ENCODE results near the gene FOXP2.
"Not testable (repeated sequence)": the region's sequence is repeated elsewhere in the genome, so short reads cannot be mapped to it uniquely, and the experiment has no call there.

The FOXP2 gene

DNA sequence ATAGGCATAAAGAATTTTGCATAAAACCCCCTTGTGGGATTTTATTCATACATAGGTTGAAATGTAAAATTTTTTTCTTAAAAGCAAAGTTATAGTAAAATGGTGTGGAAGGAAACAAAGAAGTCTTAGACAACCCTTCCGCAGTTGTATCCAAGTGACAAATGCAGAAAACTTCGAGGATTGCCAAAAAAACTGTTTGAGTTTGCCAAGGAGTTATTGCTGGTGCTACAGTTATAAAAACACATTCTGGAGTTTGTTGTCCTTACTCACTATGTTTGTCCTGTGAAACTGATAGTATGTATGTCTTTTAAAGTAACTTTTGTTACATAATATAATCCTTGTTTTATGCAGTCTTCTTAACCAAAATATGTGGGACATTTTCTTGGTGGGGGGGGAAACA, 120.3 kb downstream of the FOXP2 start:
- ATAC-seq (ENCODE audit: insufficient read depth, low read depth) (no peak), DNase-seq (no peak)
- Histone ChIP-seq H3K36me3 (ENCODE audit: insufficient read depth, low read length) (no peaks in the 10 kb centered on the region), H3K27me3 (ENCODE audit: insufficient read depth, low read length, poor library complexity) (no peaks in the 10 kb centered on the region), H3K79me2 (ENCODE audit: insufficient read depth, low read length) (no peaks in the 10 kb centered on the region), H3K9me3 (ENCODE audit: insufficient read depth, low read length, severe bottlenecking) (no peaks in the 10 kb centered on the region), H3K27ac (ENCODE audit: low read length) (no peak overlapping the region), H4K20me1 (ENCODE audit: insufficient read depth, low read length) (no peaks in the 10 kb centered on the region), H2AFZ (ENCODE audit: low read depth, low read length) (no peak overlapping the region), H3K4me1 (ENCODE audit: insufficient read depth, low read length) (no peaks in the 10 kb centered on the region), H3K4me2 (ENCODE audit: insufficient read depth, low read length) (no peak overlapping the region), H3K9ac (ENCODE audit: low read depth, low read length) (no peak overlapping the region), H3K4me3 (ENCODE audit: low read depth in 1 of 2, low read length in 2 of 2) (no peak overlapping the region)
- TF ChIP-seq EZH2 (IDR thresholded peaks at IDR 0.05; ENCODE audit: borderline replicate concordance, low read depth, low read length, severe bottlenecking): no peak
- TF ChIP-seq, protein P1, sequence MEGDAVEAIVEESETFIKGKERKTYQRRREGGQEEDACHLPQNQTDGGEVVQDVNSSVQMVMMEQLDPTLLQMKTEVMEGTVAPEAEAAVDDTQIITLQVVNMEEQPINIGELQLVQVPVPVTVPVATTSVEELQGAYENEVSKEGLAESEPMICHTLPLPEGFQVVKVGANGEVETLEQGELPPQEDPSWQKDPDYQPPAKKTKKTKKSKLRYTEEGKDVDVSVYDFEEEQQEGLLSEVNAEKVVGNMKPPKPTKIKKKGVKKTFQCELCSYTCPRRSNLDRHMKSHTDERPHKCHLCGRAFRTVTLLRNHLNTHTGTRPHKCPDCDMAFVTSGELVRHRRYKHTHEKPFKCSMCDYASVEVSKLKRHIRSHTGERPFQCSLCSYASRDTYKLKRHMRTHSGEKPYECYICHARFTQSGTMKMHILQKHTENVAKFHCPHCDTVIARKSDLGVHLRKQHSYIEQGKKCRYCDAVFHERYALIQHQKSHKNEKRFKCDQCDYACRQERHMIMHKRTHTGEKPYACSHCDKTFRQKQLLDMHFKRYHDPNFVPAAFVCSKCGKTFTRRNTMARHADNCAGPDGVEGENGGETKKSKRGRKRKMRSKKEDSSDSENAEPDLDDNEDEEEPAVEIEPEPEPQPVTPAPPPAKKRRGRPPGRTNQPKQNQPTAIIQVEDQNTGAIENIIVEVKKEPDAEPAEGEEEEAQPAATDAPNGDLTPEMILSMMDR (IDR thresholded peaks at IDR 0.05; ENCODE audit: borderline replicate concordance, extremely low read depth, low read length, poor library complexity, severe bottlenecking): no peak

DNA sequence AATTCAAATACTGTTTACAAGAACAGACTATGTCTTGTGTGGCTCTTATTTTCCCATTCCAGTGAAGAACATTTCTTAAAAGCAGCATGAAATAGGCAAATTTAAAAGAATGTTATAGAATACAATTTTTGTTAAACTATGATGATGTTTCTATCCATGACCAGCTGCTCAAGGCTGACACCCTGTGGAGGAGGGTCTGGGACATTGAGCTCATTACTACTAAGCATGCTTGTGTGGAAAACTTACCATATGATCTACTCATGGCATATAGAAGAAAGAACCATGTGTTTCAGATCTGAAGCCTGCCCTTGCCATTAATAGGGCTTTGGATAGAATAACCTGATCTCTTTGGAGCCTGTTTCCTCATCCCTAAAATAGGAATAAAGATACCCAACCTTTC, 125.0 kb downstream of the FOXP2 start:
- DNase-seq (no peak), ATAC-seq (ENCODE audit: insufficient read depth, low read depth) (no peak)
- Histone ChIP-seq H3K79me2 (ENCODE audit: insufficient read depth, low read length) (no peaks in the 10 kb centered on the region), H3K36me3 (ENCODE audit: insufficient read depth, low read length) (no peaks in the 10 kb centered on the region), H2AFZ (ENCODE audit: low read depth, low read length) (no peak overlapping the region), H3K27ac (ENCODE audit: low read length) (no peak overlapping the region), H4K20me1 (ENCODE audit: insufficient read depth, low read length) (no peaks in the 10 kb centered on the region), H3K4me2 (ENCODE audit: insufficient read depth, low read length) (no peak overlapping the region), H3K27me3 (ENCODE audit: insufficient read depth, low read length, poor library complexity) (no peaks in the 10 kb centered on the region), H3K9me3 (ENCODE audit: insufficient read depth, low read length, severe bottlenecking) (no peaks in the 10 kb centered on the region), H3K9ac (ENCODE audit: low read depth, low read length) (no peak overlapping the region), H3K4me1 (ENCODE audit: insufficient read depth, low read length) (no peaks in the 10 kb centered on the region), H3K4me3 (ENCODE audit: low read depth in 1 of 2, low read length in 2 of 2) (no peak overlapping the region)
- TF ChIP-seq, protein P1 (IDR thresholded peaks at IDR 0.05; ENCODE audit: borderline replicate concordance, extremely low read depth, low read length, poor library complexity, severe bottlenecking): peak; percentile 47
- no peak for TF ChIP-seq EZH2 (IDR thresholded peaks at IDR 0.05; ENCODE audit: borderline replicate concordance, low read depth, low read length, severe bottlenecking)

DNA sequence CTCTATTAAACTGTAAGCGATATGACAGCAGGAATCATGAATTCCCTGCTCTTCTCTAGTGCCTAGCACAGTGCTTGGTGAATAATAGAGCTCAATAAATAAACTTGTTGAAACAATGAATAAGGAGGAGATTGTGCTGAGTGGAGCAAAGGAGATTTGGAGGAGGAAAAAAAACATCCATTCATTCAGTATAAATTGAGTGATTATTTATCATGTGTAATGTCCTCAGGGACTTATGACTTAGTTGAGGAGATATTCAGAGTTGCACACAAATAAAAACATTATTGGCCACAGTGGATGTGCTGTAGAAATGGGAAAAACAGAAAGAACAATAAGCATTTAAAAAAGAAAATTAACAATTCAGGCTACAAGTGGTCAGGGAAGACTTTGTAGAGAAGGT, 125.7 kb downstream of the FOXP2 start:
- Histone ChIP-seq H3K27me3 (ENCODE audit: insufficient read depth, low read length, poor library complexity) (no peaks in the 10 kb centered on the region), H3K4me1 (ENCODE audit: insufficient read depth, low read length) (no peaks in the 10 kb centered on the region), H3K4me2 (ENCODE audit: insufficient read depth, low read length) (no peak overlapping the region), H4K20me1 (ENCODE audit: insufficient read depth, low read length) (no peaks in the 10 kb centered on the region), H2AFZ (ENCODE audit: low read depth, low read length) (no peak overlapping the region), H3K4me3 (ENCODE audit: low read depth in 1 of 2, low read length in 2 of 2) (no peak overlapping the region), H3K36me3 (ENCODE audit: insufficient read depth, low read length) (no peaks in the 10 kb centered on the region), H3K9me3 (ENCODE audit: insufficient read depth, low read length, severe bottlenecking) (no peaks in the 10 kb centered on the region), H3K79me2 (ENCODE audit: insufficient read depth, low read length) (no peaks in the 10 kb centered on the region), H3K27ac (ENCODE audit: low read length) (no peak overlapping the region), H3K9ac (ENCODE audit: low read depth, low read length) (no peak overlapping the region)
- no peak for DNase-seq
- no peak for ATAC-seq (ENCODE audit: insufficient read depth, low read depth)
- TF ChIP-seq, protein P1 (IDR thresholded peaks at IDR 0.05; ENCODE audit: borderline replicate concordance, extremely low read depth, low read length, poor library complexity, severe bottlenecking): no peak
- TF ChIP-seq EZH2 (IDR thresholded peaks at IDR 0.05; ENCODE audit: borderline replicate concordance, low read depth, low read length, severe bottlenecking): no peak

DNA sequence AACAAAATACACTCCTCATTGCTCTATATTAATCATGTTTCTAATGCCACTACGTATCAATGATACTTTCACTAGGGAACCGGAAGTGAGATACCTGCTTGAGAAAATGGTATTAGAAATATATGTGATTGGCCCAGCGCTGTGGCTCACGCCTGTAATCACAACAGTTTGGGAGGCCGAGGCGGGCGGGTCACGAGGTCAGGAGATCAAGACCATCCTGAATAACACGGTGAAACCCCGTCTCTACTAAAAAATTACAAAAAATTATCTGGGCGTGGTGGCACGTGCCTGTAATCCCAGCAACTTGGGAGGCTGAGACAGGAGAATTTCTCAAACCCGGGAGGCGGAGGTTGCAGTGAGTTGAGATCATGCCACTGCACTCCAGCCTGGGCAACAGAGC, 132.7 kb downstream of the FOXP2 start:
- not testable (repeated sequence) for H3K4me3 ChIP-seq (ENCODE audit: low read depth in 1 of 2, low read length in 2 of 2); H3K27ac ChIP-seq (ENCODE audit: low read length); H4K20me1 ChIP-seq (ENCODE audit: insufficient read depth, low read length); H2AFZ ChIP-seq (ENCODE audit: low read depth, low read length); H3K9ac ChIP-seq (ENCODE audit: low read depth, low read length); H3K79me2 ChIP-seq (ENCODE audit: insufficient read depth, low read length); H3K36me3 ChIP-seq (ENCODE audit: insufficient read depth, low read length); H3K4me2 ChIP-seq (ENCODE audit: insufficient read depth, low read length); ATAC-seq (ENCODE audit: insufficient read depth, low read depth); DNase-seq; H3K27me3 ChIP-seq (ENCODE audit: insufficient read depth, low read length, poor library complexity); H3K9me3 ChIP-seq (ENCODE audit: insufficient read depth, low read length, severe bottlenecking); H3K4me1 ChIP-seq (ENCODE audit: insufficient read depth, low read length)
